HL-60 (cell line): ENCODE data around the gene KLHL30.

Experiments used
- DNase-seq, 2 experiments: peaks; one replicate each; pipeline ENCODE4 v3.0.0-alpha.2; 2010 to 2020; ENCODE audit warnings: low read depth in 1 of 2, low spot score in 1 of 2
- H3K27ac ChIP-seq: fragments of 250-450 bp; sonication (Bioruptor Pico); replicated peaks from 2 replicates; pipeline ENCODE4 v1.5.1; 2020; ENCODE audit warnings: mild to moderate bottlenecking, moderate library complexity
- H3K27me3 ChIP-seq: fragments of 250-450 bp; sonication (Bioruptor Pico); 2 replicates; pipeline ENCODE4 v1.5.1; 2021; ENCODE audit warnings: mild to moderate bottlenecking, moderate library complexity; ENCODE audit not compliant: insufficient read depth, poor library complexity, severe bottlenecking
- H3K4me3 ChIP-seq: replicated peaks from 2 replicates; pipeline ENCODE4 v1.5.1; 2011; ENCODE audit warnings: mild to moderate bottlenecking, control low read depth, low read length; ENCODE audit not compliant: insufficient read depth
- CTCF ChIP-seq: IDR thresholded peaks from one replicate; pipeline ENCODE4 v1.5.1; 2011; ENCODE audit warnings: low read length, control low read depth, inconsistent platforms; ENCODE audit not compliant: insufficient read depth
- GABPA ChIP-seq: IDR thresholded peaks from 2 replicates; pipeline ENCODE4 v1.6.1; 2012; ENCODE audit warnings: low read depth
- POLR2AphosphoS5 ChIP-seq: IDR thresholded peaks from 2 replicates; pipeline ENCODE4 v1.6.1; 2012; ENCODE audit warnings: low read depth
- REST ChIP-seq: IDR thresholded peaks from 2 replicates; pipeline ENCODE4 v1.6.1; 2012; ENCODE audit warnings: low read depth; ENCODE audit not compliant: insufficient replicate concordance
- SPI1 ChIP-seq: IDR thresholded peaks from 2 replicates; pipeline ENCODE4 v1.6.1; 2012; ENCODE audit warnings: low read depth, mild to moderate bottlenecking, borderline replicate concordance

Gene KLHL30

GRCh38 chr2:238152771-238153688, 14.6 kb downstream of the KLHL30 start:
- no peak for TF ChIP-seq CTCF
- TF ChIP-seq POLR2AphosphoS5, result no peak
- TF ChIP-seq GABPA, result no peak
- no peak for TF ChIP-seq SPI1
- no peak for TF ChIP-seq REST
- Histone ChIP-seq H3K27me3 (no peaks in the 10 kb centered on the region), H3K4me3 (no peak overlapping the region), H3K27ac (no peak overlapping the region)
- DNase-seq, result no peak

- H3K27ac ChIP-seq, result no peak overlapping the region
- H3K27me3 ChIP-seq, result peaks cover 4% of the 10 kb centered on the region
- no peak overlapping the region for H3K4me3 ChIP-seq
- TF ChIP-seq CTCF, result no peak
- no peak for TF ChIP-seq REST
- no peak for TF ChIP-seq SPI1
- TF ChIP-seq POLR2AphosphoS5, result no peak
- TF ChIP-seq GABPA, result no peak
- no peak for DNase-seq
Measured at GRCh38 chr2:238154570-238154969, 16.1 kb downstream of the KLHL30 start.

- TF ChIP-seq REST (no peak), POLR2AphosphoS5 (no peak), GABPA (no peak), CTCF (no peak), SPI1 (no peak)
- peaks cover 9% of the 10 kb centered on the region for H3K27me3 ChIP-seq
- no peak overlapping the region for H3K4me3 ChIP-seq
- no peak for DNase-seq
- H3K27ac ChIP-seq, result no peak overlapping the region
Measured at GRCh38 chr2:238155051-238155760, 16.7 kb downstream of the KLHL30 start.
